HG02938 (cell line): Measurements from ENCODE around the gene MACROD2.

Source experiments
- ATAC-seq: cut with Tn5 transposase; IDR thresholded peaks from one replicate; pipeline ENCODE4 v1.9.1; 2021; ENCODE audit warnings: mild to moderate bottlenecking, moderate library complexity; ENCODE audit not compliant: unreplicated experiment

The MACROD2 gene

GRCh38 chr20:15619341-15619740 lies 1624.0 kb downstream of the MACROD2 start:
- ATAC-seq: no peak

- no peak for ATAC-seq
These were observed 1624.5 kb downstream of the MACROD2 start for GRCh38 chr20:15619816-15620215.

GRCh38 chr20:15622368-15622767 lies 1627.1 kb downstream of the MACROD2 start:
- ATAC-seq: no peak

- no peak for ATAC-seq
These were observed 1627.9 kb downstream of the MACROD2 start for GRCh38 chr20:15623215-15623614.

GRCh38 chr20:15625981-15626380 lies 1630.7 kb downstream of the MACROD2 start:
- ATAC-seq: no peak

- no peak for ATAC-seq
These were observed 1631.8 kb downstream of the MACROD2 start for GRCh38 chr20:15627089-15627488.

GRCh38 chr20:15627501-15627903 lies 1632.2 kb downstream of the MACROD2 start:
- no peak for ATAC-seq

- ATAC-seq: no peak
These were observed 1633.6 kb downstream of the MACROD2 start for GRCh38 chr20:15628851-15629353.

- no peak for ATAC-seq
These were observed 1635.0 kb downstream of the MACROD2 start for GRCh38 chr20:15630360-15630759.

- no peak for ATAC-seq
These were observed 1637.4 kb downstream of the MACROD2 start for GRCh38 chr20:15632680-15633079.

- no peak for ATAC-seq
These were observed 1638.8 kb downstream of the MACROD2 start for GRCh38 chr20:15634102-15634501.

GRCh38 chr20:15637546-15637945 lies 1642.2 kb downstream of the MACROD2 start:
- ATAC-seq: no peak

- no peak for ATAC-seq
These were observed 1642.8 kb downstream of the MACROD2 start for GRCh38 chr20:15637950-15638754.

GRCh38 chr20:15638816-15639215 lies 1643.5 kb downstream of the MACROD2 start:
- no peak for ATAC-seq

- no peak for ATAC-seq
These were observed 1644.5 kb downstream of the MACROD2 start for GRCh38 chr20:15639839-15640238.

- ATAC-seq: no peak
These were observed 1646.8 kb downstream of the MACROD2 start for GRCh38 chr20:15642109-15642508.

- no peak for ATAC-seq
These were observed 1647.4 kb downstream of the MACROD2 start for GRCh38 chr20:15642676-15643075.

GRCh38 chr20:15643713-15644112 lies 1648.4 kb downstream of the MACROD2 start:
- no peak for ATAC-seq

- no peak for ATAC-seq
These were observed 1650.5 kb downstream of the MACROD2 start for GRCh38 chr20:15645816-15646215.

- ATAC-seq: no peak
These were observed 1658.3 kb downstream of the MACROD2 start for GRCh38 chr20:15653396-15654207.

GRCh38 chr20:15654208-15654649 lies 1658.9 kb downstream of the MACROD2 start:
- peak; percentile 100 for ATAC-seq
